Measurements from ENCODE around the gene TNNI2. TPM values are rescaled to one million over a fixed set of nuclear protein-coding genes. Genes with fewer than 3 reads are reported as not detected.

TNNI2 gene
- total and polyA plus RNA-seq, 4 donors = 0.22 to 0.28 TPM; not detected in 2

- Histone ChIP-seq H3K4me3 (ENCODE audit: low read depth in 1 of 3, low read length in 3 of 3) (no peak overlapping the region), H3K27me3 (ENCODE audit: control insufficient read depth in 4 of 4, insufficient read depth in 4 of 4, low read length in 3 of 4) (no peaks in the 10 kb centered on the region), H3K27ac (ENCODE audit: low read depth in 1 of 2, low read length in 2 of 2) (no peak overlapping the region), H3K4me1 (ENCODE audit: control insufficient read depth in 4 of 4, insufficient read depth in 4 of 4, low read length in 3 of 4) (peaks cover 0 to 6% (median 3%) of the 10 kb centered on the region in 4 donors), H3K9ac (ENCODE audit: low read depth in 1 of 2, low read length in 2 of 2) (no peak overlapping the region), H3K36me3 (ENCODE audit: control insufficient read depth in 4 of 4, insufficient read depth in 3 of 4, low read depth in 1 of 4, low read length in 3 of 4) (no peaks in the 10 kb centered on the region), H3K9me3 (ENCODE audit: control insufficient read depth in 4 of 4, low read length in 3 of 4) (no peaks in the 10 kb centered on the region)
- TF ChIP-seq ATF3 (IDR thresholded peaks at IDR 0.05) = no peak
- no peak for TF ChIP-seq HNF4A (conservative IDR thresholded peaks at IDR 0.05)
- TF ChIP-seq NR2F2 (IDR thresholded peaks at IDR 0.05) = no peak
- no peak for TF ChIP-seq TAF1 (conservative IDR thresholded peaks at IDR 0.05)
- TF ChIP-seq REST (IDR thresholded peaks at IDR 0.05) = no peak
- TF ChIP-seq HNF4G (IDR thresholded peaks at IDR 0.05) = no peak
- TF ChIP-seq EGR1 (IDR thresholded peaks at IDR 0.05; ENCODE audit: low read depth in 2 of 2) = no peak
- TF ChIP-seq GABPA (IDR thresholded peaks at IDR 0.05 in 1 of 2, conservative IDR thresholded peaks at IDR 0.05 in 1 of 2) = no peak
- TF ChIP-seq RAD21 (IDR thresholded peaks at IDR 0.05) = no peak
- WGBS = 87% methylated on average over 37 of the region's 37 CpGs
- DNase-seq (ENCODE audit: low spot score) = no peak
Observed at GRCh38 chr11:1840780-1841480, 2.1 kb downstream of the TNNI2 start.

GRCh38 chr11:1841511-1842148, 2.8 kb downstream of the TNNI2 start:
- H3K9ac ChIP-seq (ENCODE audit: low read depth in 1 of 2, low read length in 2 of 2) = no peak overlapping the region
- no peaks in the 10 kb centered on the region for H3K9me3 ChIP-seq (ENCODE audit: control insufficient read depth in 4 of 4, low read length in 3 of 4)
- no peaks in the 10 kb centered on the region for H3K36me3 ChIP-seq (ENCODE audit: control insufficient read depth in 4 of 4, insufficient read depth in 3 of 4, low read depth in 1 of 4, low read length in 3 of 4)
- no peak for TF ChIP-seq ATF3 (IDR thresholded peaks at IDR 0.05)
- no peak for TF ChIP-seq ZBTB33 (IDR thresholded peaks at IDR 0.05)
- TF ChIP-seq NR2F2 (IDR thresholded peaks at IDR 0.05) = no peak
- no peak for TF ChIP-seq SP1 (IDR thresholded peaks at IDR 0.05)
- TF ChIP-seq FOXA1 (IDR thresholded peaks at IDR 0.05) = no peak
- TF ChIP-seq GABPA (IDR thresholded peaks at IDR 0.05 in 1 of 2, conservative IDR thresholded peaks at IDR 0.05 in 1 of 2) = no peak
- TF ChIP-seq CTCF (IDR thresholded peaks at IDR 0.05; ENCODE audit: low read depth, low read length, missing input control) = no peak
- no peak for TF ChIP-seq JUND (IDR thresholded peaks at IDR 0.05)
- TF ChIP-seq RXRA (IDR thresholded peaks at IDR 0.05) = no peak
- H3K27me3 ChIP-seq (ENCODE audit: control insufficient read depth in 4 of 4, insufficient read depth in 4 of 4, low read length in 3 of 4) = no peaks in the 10 kb centered on the region
- no peak overlapping the region for H3K27ac ChIP-seq (ENCODE audit: low read depth in 1 of 2, low read length in 2 of 2)
- H3K4me1 ChIP-seq (ENCODE audit: control insufficient read depth in 4 of 4, insufficient read depth in 4 of 4, low read length in 3 of 4) = peaks cover 0 to 6% (median 3%) of the 10 kb centered on the region in 4 donors
- DNase-seq (ENCODE audit: low spot score) = no peak
- 95% methylated on average over 19 of the region's 19 CpGs for WGBS
- no peak overlapping the region for H3K4me3 ChIP-seq (ENCODE audit: low read depth in 1 of 3, low read length in 3 of 3)
